OCI-LY3 (cell line): ENCODE measurements around the gene FITM2.

Experiments used
- EZH2phosphoT487 ChIP-seq: fragments of 200-600 bp; shearing (Covaris generic); IDR thresholded peaks from 2 replicates; pipeline ENCODE4 v1.6.1; 2018; ENCODE audit warnings: antibody characterized with exemption, mixed run types, low read depth
- TF ChIP-seq, protein P1 (sequence below): fragments of 200-600, 300-600 bp; sonication (generic); IDR thresholded peaks from 2 replicates; pipeline ENCODE4 v1.5.1; 2014; ENCODE audit warnings: antibody characterized with exemption, low read length, low read depth

DNA sequence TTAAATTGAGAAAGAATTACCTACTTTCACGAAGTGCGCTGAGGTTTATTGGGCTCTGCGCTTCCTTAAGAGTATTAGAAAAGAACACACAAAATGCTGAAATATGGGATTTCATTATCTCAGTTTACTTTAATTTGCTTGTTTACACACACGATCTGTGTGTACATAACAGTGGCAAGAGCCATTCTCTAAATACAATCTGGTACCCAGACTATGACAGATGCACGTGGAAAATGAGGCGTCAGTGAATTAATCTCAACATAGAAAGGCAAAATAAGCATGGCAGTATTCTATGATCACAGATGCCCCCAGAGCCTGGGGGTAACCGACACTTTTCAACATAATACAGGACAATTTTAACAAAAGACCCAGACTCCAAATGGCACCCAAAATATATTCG, 8.3 kb downstream of the FITM2 start:
- TF ChIP-seq, protein P1, sequence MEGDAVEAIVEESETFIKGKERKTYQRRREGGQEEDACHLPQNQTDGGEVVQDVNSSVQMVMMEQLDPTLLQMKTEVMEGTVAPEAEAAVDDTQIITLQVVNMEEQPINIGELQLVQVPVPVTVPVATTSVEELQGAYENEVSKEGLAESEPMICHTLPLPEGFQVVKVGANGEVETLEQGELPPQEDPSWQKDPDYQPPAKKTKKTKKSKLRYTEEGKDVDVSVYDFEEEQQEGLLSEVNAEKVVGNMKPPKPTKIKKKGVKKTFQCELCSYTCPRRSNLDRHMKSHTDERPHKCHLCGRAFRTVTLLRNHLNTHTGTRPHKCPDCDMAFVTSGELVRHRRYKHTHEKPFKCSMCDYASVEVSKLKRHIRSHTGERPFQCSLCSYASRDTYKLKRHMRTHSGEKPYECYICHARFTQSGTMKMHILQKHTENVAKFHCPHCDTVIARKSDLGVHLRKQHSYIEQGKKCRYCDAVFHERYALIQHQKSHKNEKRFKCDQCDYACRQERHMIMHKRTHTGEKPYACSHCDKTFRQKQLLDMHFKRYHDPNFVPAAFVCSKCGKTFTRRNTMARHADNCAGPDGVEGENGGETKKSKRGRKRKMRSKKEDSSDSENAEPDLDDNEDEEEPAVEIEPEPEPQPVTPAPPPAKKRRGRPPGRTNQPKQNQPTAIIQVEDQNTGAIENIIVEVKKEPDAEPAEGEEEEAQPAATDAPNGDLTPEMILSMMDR: no peak
- no peak for TF ChIP-seq EZH2phosphoT487
